RWPE1 (cell line): Measurements from ENCODE around the gene BRAT1.
A peak's percentile ranks its signal among the peaks of the same experiment; 100 is the strongest.

ENCODE experiments used
- CTCF ChIA-PET: fragments of 350-600 bp; sonication (Branson Sonifier 250); formaldehyde crosslinking; extraction: SDS; loops from one replicate; lab custom pipeline; 2021; lab: Yijun Ruan, JAX
- POLR2A ChIA-PET: fragments of 400-600 bp; formaldehyde crosslinking; extraction: SDS; loops from one replicate; lab custom pipeline; 2020; ENCODE audit warnings: antibody characterized with exemption; ENCODE audit not compliant: low non-redundant PET; lab: Yijun Ruan, JAX
- DNase-seq: peaks from one replicate; pipeline ENCODE4 v3.0.0; 2012; ENCODE audit warnings: low spot score
- H3K27ac ChIP-seq: fragments of 450-650 bp; 2 replicates; pipeline ENCODE4 v1.5.1; 2017
- TF ChIP-seq, protein P1 (sequence below): fragments of 450-650 bp; conservative IDR thresholded peaks from 2 replicates; pipeline ENCODE4 v1.5.1; 2017; ENCODE audit warnings: low read depth, mild to moderate bottlenecking

BRAT1 gene

DNA sequence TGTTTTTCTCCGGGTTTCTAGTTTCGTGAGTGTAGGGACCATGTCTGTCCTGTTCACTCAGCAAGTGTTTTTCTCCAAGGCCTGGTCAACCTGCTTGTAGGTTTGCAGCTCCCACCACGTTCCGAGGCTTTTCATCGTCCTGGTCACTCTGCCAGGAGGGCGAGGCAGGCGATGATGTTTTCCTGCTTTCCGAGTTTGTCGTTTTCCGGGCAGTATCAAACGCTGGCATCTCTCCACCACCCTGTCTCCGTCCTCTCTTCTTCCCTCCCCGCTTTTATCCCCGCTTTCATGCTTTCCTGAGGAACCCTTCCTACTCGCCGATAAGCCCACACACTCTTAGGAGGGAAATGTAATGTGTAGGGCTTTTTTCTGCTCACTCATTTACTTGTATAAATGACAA, 14.7 kb upstream of the BRAT1 start:
- DNase-seq: no peak
- TF ChIP-seq, protein P1, sequence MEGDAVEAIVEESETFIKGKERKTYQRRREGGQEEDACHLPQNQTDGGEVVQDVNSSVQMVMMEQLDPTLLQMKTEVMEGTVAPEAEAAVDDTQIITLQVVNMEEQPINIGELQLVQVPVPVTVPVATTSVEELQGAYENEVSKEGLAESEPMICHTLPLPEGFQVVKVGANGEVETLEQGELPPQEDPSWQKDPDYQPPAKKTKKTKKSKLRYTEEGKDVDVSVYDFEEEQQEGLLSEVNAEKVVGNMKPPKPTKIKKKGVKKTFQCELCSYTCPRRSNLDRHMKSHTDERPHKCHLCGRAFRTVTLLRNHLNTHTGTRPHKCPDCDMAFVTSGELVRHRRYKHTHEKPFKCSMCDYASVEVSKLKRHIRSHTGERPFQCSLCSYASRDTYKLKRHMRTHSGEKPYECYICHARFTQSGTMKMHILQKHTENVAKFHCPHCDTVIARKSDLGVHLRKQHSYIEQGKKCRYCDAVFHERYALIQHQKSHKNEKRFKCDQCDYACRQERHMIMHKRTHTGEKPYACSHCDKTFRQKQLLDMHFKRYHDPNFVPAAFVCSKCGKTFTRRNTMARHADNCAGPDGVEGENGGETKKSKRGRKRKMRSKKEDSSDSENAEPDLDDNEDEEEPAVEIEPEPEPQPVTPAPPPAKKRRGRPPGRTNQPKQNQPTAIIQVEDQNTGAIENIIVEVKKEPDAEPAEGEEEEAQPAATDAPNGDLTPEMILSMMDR: no peak
- H3K27ac ChIP-seq: no peak overlapping the region
- POLR2A ChIA-PET: no interaction called here
- CTCF ChIA-PET: interaction anchor here (0.6 kb wide), 1 partner anchor 9 kb away, joined by 4 read pairs; no protein-coding TSS in a partner anchor

DNA sequence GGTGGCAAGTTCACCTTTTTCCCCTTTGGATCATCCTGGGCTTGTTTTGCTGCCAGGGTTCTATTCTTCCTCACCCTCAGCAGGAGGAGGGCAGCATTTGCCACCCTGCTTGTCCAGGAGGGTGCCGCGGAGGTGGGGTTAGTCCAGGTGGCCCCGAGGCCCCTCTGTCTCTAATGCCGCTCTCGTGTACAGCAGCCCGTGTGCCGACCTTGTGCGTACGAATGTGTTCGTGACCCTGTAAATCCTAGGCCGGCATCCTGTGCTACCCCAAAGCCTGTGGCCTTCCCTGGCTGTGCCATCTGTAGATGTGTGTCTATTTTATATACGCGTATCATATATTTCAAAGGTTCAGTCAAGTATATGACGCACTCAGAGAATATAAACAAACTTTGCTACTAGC, 14.1 kb upstream of the BRAT1 start:
- POLR2A ChIA-PET: no interaction called here
- TF ChIP-seq, protein P1: no peak
- CTCF ChIA-PET: no interaction called here
- no peak overlapping the region for H3K27ac ChIP-seq
- no peak for DNase-seq

DNA sequence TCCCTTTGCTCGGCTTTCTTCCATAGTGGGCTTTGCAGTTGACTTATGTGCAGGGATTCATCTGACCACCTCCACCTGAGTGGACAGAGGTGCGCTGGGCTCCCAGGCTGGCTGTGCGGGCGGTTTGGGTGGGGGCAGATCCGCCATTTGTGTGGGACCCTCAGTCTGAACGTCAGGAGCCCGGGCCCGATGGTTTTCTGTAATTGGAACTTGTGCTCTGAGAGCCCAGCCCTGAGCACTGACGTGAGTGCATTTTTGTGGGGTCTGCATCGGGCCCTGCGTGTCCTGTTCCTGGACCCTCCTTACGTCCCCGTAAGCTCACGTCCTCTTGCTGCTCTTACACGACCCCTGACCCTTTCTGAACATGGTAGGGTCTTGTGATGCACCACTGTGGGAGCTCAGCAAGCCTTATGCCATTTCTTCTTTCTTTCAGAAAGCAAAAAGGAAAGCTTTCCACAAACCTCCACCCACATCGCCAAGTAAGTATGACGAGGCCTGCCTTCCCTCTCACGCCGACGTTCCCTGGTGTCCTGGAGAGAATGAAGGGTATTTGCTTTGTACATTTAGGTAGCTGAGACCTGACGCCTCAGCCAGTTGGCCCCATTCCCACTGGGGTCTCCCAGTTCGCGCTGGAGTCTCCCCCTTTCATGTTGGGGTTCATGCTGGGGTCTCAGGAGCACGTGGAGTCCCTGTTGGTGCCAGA, 13.3 kb upstream of the BRAT1 start:
- DNase-seq: no peak
- POLR2A ChIA-PET: no interaction called here
- TF ChIP-seq, protein P1: no peak
- CTCF ChIA-PET: no interaction called here
- no peak overlapping the region for H3K27ac ChIP-seq

DNA sequence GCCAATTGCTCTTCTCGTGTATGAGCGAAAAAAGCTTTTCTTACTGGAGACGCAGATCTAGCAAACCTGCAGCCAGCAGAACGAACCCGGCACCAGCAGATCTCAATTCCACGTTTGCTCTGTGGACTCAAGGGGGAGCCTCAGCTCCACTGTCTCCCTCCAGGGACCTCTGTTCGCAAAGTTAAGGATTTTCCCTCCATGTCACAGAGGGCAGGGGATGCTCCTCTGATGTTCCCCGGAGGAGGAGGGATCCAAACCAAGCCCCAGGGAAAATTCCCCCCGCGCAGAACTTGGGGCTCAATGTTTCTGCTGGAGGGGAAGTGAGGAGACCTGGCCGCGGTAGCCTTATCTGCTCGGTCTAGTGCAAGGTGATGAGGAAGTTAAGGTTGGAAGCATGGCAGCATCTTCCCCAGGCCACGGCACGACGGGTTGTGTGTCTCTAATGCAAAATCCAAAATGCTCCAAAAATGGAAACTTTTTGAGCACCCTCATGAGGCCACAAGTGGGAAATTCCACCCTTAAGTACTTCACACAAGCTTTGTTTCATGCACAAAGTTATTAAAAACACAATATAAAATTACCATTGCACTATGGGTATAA, 12.5 kb upstream of the BRAT1 start:
- DNase-seq: no peak
- TF ChIP-seq, protein P1: peak; percentile 30; the same call in 1 of the 2 replicates
- ChIA-PET POLR2A (no interaction called here), CTCF (interaction anchor here (0.7 kb wide), 1 partner anchor 114 kb away, joined by 3 read pairs; no protein-coding TSS in a partner anchor)
- no peak overlapping the region for H3K27ac ChIP-seq

DNA sequence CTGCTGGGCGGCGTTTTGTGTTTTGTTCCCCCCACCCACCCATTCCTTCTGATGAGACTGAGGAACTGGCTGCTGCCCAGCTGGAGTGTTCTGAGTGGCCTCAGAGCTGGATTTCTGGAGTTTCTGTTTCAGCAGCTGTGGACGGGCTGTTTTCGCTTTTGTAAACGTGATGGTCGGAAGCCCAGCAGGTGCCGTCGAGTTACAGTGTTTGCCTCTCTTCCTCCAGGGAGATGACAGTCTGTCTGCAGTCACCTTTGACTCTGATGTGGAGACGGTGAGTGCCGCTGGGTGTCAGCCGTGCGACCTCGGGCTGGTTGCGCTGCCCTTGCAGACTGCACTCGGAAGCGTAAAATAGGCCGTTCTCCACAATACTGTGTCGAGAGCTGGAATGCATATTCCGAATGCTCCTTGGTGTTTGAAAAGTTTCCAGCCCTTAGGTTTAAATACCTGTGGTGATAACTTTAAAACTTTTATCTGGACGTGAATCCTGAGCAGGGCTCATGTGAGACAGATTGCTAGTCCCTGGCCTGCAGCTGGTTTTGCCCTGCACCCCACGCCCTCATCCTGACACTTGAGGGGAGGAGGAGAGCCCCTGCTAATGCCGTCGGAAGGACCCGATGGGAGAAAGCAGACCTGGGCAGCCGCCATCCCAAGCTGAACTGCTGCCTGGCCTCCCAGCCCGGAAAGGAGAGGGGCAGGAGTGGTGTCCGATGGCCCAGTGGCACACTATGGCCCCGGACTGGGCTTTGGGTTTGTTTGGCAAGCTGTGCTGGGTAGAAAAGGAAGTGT, 11.8 kb upstream of the BRAT1 start:
- TF ChIP-seq, protein P1: no peak
- DNase-seq: no peak
- no peak overlapping the region for H3K27ac ChIP-seq
- ChIA-PET POLR2A (no interaction called here), CTCF (interaction anchor here (0.7 kb wide), 1 partner anchor 115 kb away, joined by 3 read pairs; no protein-coding TSS in a partner anchor)

DNA sequence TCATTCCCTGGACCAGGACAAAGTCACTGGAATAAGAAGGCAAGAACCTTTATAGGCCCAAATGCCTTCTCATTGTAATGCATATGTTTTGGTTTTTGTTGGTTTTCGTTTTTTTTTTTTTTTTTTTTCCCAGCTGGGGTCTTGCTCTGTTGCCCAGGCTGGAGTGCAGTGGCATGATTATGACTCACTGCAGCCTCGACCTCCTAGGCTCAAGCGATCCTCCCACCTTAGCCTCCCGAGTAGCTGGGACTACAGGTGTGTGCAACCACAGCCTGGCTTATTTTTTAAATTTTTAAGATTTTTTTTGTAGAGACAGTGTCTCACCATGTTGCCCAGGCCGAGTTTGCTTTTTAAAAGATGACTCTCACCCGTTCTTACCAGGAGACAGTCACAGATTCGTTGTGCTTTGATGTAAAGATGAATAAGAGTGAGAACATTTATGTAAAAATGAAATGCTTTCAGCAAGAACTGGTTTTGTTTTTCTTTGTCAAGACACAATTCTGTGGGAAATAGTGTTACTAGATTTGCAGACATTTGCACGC, 11.1 kb upstream of the BRAT1 start:
- TF ChIP-seq, protein P1: no peak
- POLR2A ChIA-PET: no interaction called here
- CTCF ChIA-PET: interaction anchor here (0.7 kb wide), 1 partner anchor 135 kb away, joined by 4 read pairs; no protein-coding TSS in a partner anchor
- no peak overlapping the region for H3K27ac ChIP-seq
- DNase-seq: no peak
